HepG2 (cell line): ENCODE measurements around the gene CCNB1. TPM values are rescaled to one million over a fixed set of nuclear protein-coding genes. Genes with fewer than 3 reads are reported as not detected.

Source experiments
- BCLAF1 ChIP-seq: fragments of 450-650 bp; IDR thresholded peaks from 2 replicates; pipeline ENCODE4 v1.6.1; 2017; ENCODE audit warnings: mild to moderate bottlenecking
- DMTF1 ChIP-seq: sonication (generic); formaldehyde crosslinking; IDR thresholded peaks from 2 replicates; pipeline ENCODE4 v1.4.0; 2020; ENCODE audit warnings: mild to moderate bottlenecking, missing genetic modification reagents
- HMGXB3 ChIP-seq: sonication (generic); formaldehyde crosslinking; IDR thresholded peaks from 2 replicates; pipeline ENCODE4 v1.4.0; 2020; ENCODE audit warnings: missing genetic modification reagents, borderline replicate concordance
- RBM22 ChIP-seq: fragments of 200-400 bp; formaldehyde crosslinking; optimal IDR thresholded peaks from 2 replicates; pipeline ENCODE3; 2017; ENCODE audit warnings: mild to moderate bottlenecking, low read length, moderate library complexity
- ZNF883 ChIP-seq: sonication (generic); formaldehyde crosslinking; IDR thresholded peaks from 2 replicates; pipeline ENCODE4 v1.5.1; 2020; ENCODE audit warnings: mild to moderate bottlenecking, missing genetic modification reagents; ENCODE audit errors: not compliant biosample characterization
- ZSCAN9 ChIP-seq: IDR thresholded peaks from 2 replicates; pipeline ENCODE4 v1.6.1; 2016; ENCODE audit warnings: borderline replicate concordance
- polyA plus RNA-seq, 8 experiments: library from polyadenylated mRNA; depleted of rRNA in 3 of 8; stranded (reverse) in 7 of 8; unstranded in 1 of 8; fragments of >200 nt; fragmentation: Illumina TruSeq in 4 of 8; extraction: Trizol in 4 of 8; gene quantifications; 2 replicates each; pipeline versions ENCODE4 v1.2.1 to v1.2.3, GENCODE V29; 2011 to 2016; ENCODE audit warnings: low read depth in 4 of 8, missing spikeins in 1 of 8, mixed read lengths in 1 of 8; ENCODE audit not compliant: insufficient read depth in 1 of 8
- total RNA-seq, 5 experiments: library from RNA; depleted of rRNA; stranded (reverse); fragments of >200 nt; fragmentation: Illumina TruSeq; extraction: Trizol; gene quantifications; 2 replicates each; pipeline ENCODE4 v1.2.3, GENCODE V29; 2016; ENCODE audit warnings: low read depth in 1 of 5
- TF ChIP-seq, protein P1 (sequence below): sonication (generic); formaldehyde crosslinking; IDR thresholded peaks from 2 replicates; pipeline ENCODE4 v1.4.0; 2020; ENCODE audit warnings: mild to moderate bottlenecking, low read depth, missing genetic modification reagents

Gene CCNB1
- total and polyA plus RNA-seq, 2 of the 13 experiments (the other 11 are each of a cell fraction or from before 2014, with no cell fraction given): 82.3 to 316 TPM

GRCh38 chr5:69189162-69190086 lies 22.5 kb downstream of the CCNB1 start, which contains the start of gene CENPH (continued):
- TF ChIP-seq, protein P1, sequence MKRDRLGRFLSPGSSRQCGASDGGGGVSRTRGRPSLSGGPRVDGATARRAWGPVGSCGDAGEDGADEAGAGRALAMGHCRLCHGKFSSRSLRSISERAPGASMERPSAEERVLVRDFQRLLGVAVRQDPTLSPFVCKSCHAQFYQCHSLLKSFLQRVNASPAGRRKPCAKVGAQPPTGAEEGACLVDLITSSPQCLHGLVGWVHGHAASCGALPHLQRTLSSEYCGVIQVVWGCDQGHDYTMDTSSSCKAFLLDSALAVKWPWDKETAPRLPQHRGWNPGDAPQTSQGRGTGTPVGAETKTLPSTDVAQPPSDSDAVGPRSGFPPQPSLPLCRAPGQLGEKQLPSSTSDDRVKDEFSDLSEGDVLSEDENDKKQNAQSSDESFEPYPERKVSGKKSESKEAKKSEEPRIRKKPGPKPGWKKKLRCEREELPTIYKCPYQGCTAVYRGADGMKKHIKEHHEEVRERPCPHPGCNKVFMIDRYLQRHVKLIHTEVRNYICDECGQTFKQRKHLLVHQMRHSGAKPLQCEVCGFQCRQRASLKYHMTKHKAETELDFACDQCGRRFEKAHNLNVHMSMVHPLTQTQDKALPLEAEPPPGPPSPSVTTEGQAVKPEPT (CRISPR knock-in tag): no peak
- no peak for TF ChIP-seq BCLAF1
- 0 out of 2 replicates have a peak, but pooled peaks have one; percentile 59 for TF ChIP-seq HMGXB3 (CRISPR knock-in tag)
- TF ChIP-seq ZSCAN9 (CRISPR knock-in tag): 0 out of 2 replicates have a peak, but pooled peaks have one; percentile 31
- peak; percentile 65; the same call in 1 of the 2 replicates for TF ChIP-seq DMTF1 (CRISPR knock-in tag)
- no peak for TF ChIP-seq RBM22
- TF ChIP-seq ZNF883: peak; percentile 47
